ENCODE results near the gene ETV3.

DNA sequence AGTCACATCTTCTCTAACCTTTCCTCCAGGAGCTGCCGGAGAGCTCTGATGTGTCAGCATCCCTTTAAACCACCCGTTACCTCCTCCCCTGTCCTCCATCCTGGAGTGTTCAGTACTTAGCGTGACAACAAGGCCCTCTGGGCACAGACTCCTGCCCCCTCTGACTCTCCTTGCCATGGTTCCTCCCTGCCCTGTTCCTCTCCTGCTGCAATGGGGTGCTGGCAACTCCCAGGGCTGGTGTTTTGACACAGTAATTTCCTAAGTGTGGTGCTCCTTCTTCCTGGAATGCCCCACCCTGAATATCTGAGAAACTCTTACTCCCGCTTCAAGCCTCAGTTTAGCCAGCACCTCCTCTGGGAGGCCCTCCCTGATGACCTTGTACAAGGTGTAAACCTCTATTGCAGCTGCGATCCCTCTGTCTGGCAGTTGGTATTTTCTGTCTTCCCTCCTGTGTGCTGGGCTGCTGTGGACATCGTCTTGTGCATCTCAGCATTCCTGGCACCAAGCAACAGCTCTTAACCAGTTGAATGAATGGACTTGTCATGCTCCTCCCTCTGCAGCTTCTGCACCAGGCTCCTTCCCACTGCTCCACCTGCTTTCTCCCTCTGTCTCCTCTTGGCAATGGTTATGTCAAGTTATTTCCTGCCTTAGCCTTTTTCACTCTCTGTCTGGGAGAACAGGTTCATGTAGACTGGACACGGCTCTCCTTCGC, 48.2 kb upstream of the ETV3 start:
- TF ChIP-seq FOXA1 (IDR thresholded peaks at IDR 0.05) (no peak), CTBP1 (IDR thresholded peaks at IDR 0.05; ENCODE audit: borderline replicate concordance) (no peak), BHLHE40 (IDR thresholded peaks at IDR 0.05; ENCODE audit: borderline replicate concordance) (no peak), ELF4 (IDR thresholded peaks at IDR 0.05) (no peak), SP1 (IDR thresholded peaks at IDR 0.05) (no peak), HDGF (IDR thresholded peaks at IDR 0.05; ENCODE audit: borderline replicate concordance) (no peak), LEF1 (IDR thresholded peaks at IDR 0.05; ENCODE audit: borderline replicate concordance) (no peak), NFRKB (IDR thresholded peaks at IDR 0.05) (no peak), SUZ12 (IDR thresholded peaks at IDR 0.05) (no peak), L3MBTL2 (conservative IDR thresholded peaks at IDR 0.05) (no peak)
- TF ChIP-seq, protein P1, sequence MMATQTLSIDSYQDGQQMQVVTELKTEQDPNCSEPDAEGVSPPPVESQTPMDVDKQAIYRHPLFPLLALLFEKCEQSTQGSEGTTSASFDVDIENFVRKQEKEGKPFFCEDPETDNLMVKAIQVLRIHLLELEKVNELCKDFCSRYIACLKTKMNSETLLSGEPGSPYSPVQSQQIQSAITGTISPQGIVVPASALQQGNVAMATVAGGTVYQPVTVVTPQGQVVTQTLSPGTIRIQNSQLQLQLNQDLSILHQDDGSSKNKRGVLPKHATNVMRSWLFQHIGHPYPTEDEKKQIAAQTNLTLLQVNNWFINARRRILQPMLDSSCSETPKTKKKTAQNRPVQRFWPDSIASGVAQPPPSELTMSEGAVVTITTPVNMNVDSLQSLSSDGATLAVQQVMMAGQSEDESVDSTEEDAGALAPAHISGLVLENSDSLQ (IDR thresholded peaks at IDR 0.05): no peak

All from HEK293T (cell line).